Neuron (in vitro differentiated cells): ENCODE measurements around the gene NCLN.
"Not testable (repeated sequence)": the region's sequence is repeated elsewhere in the genome, so short reads cannot be mapped to it uniquely, and the experiment has no call there.

Experiments
- H2AFZ ChIP-seq: one replicate; pipeline ENCODE4 v1.6.1; 2013; ENCODE audit warnings: low read depth, mild to moderate bottlenecking, inconsistent platforms, low read length, moderate library complexity
- H3K27me3 ChIP-seq: one replicate; pipeline ENCODE4 v1.6.1; 2013; ENCODE audit warnings: low read length; ENCODE audit not compliant: insufficient read depth
- H3K36me3 ChIP-seq: one replicate; pipeline ENCODE4 v1.6.1; 2013; ENCODE audit warnings: low read length; ENCODE audit not compliant: insufficient read depth
- H3K4me1 ChIP-seq: one replicate; pipeline ENCODE4 v1.6.1; 2013; ENCODE audit warnings: low read length; ENCODE audit not compliant: insufficient read depth
- H3K4me3 ChIP-seq: 2 replicates; pipeline ENCODE4 v1.5.1; 2013; ENCODE audit warnings: mild to moderate bottlenecking, low read length, moderate library complexity
- H3K9me3 ChIP-seq: one replicate; pipeline ENCODE4 v1.6.1; 2013; ENCODE audit warnings: low read length

The NCLN gene

DNA sequence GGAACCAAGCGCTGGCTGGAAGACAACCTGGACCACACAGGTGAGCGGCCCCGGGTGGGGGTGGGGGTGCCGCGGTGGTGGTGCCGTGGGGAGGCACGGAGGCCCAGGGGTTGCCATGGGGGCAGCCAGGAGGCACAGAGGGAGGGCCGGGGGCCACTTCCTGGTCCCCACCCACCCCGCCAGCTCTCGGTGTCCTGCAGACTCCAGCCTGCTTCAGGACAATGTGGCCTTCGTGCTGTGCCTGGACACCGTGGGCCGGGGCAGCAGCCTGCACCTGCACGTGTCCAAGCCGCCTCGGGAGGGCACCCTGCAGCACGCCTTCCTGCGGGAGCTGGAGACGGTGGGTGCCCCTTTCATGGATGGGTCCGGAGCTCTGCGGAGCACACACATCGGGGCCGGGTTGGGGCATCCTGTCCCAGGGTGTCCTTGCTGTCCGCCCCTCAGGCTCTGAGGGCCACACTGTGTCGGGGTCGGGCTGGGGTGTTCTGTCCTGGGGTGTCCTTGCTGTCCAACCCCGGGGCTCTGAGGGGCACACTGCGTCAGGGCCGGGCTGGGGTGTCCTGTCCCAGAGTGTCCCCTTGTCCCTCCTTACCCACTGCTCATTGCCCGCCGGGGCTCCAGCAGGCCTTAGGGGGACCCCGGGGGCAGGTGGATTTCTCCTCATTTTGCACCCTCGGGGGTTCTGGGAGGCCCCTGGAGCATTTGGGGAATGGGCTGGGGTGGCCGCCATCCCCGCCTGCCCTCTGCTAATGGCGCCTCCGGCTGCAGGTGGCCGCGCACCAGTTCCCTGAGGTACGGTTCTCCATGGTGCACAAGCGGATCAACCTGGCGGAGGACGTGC is 18.3 kb downstream of the NCLN start:
- H3K36me3 ChIP-seq: peaks cover 35% of the 10 kb centered on the region
- H3K4me3 ChIP-seq: no peak overlapping the region
- no peaks in the 10 kb centered on the region for H3K27me3 ChIP-seq
- no peaks in the 10 kb centered on the region for H3K9me3 ChIP-seq
- H3K4me1 ChIP-seq: no peaks in the 10 kb centered on the region
- no peak overlapping the region for H2AFZ ChIP-seq

DNA sequence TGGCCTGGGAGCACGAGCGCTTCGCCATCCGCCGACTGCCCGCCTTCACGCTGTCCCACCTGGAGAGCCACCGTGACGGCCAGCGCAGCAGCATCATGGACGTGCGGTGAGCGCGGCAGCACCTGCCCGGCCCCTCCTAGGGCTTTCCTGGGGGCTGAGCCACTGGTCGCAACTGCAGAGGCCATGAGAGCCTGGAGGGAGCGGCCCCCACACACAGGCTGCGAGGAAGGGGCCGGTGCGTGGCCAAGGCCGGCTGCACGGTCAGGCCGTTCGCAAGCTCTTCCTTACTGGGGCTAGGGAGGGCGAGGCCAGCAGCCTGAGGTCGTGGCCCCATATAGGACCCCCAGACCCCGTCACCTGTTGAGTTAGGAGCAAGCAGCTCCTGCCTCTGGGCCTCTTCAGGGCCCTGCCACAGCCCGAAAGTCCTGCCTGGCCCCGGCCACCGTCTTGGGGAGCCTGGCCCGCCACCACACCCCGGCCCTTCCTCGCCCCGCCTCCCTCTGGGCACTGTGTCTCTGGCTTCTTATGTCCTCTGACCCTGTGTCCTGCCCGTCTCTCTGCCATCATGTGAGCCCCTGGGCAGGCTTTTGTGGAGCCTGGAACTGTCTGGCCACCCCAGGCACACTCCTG is 19.0 kb downstream of the NCLN start:
- Histone ChIP-seq H2AFZ (no peak overlapping the region), H3K4me3 (no peak overlapping the region), H3K4me1 (no peaks in the 10 kb centered on the region), H3K9me3 (no peaks in the 10 kb centered on the region), H3K27me3 (no peaks in the 10 kb centered on the region), H3K36me3 (peaks cover 35% of the 10 kb centered on the region)

DNA sequence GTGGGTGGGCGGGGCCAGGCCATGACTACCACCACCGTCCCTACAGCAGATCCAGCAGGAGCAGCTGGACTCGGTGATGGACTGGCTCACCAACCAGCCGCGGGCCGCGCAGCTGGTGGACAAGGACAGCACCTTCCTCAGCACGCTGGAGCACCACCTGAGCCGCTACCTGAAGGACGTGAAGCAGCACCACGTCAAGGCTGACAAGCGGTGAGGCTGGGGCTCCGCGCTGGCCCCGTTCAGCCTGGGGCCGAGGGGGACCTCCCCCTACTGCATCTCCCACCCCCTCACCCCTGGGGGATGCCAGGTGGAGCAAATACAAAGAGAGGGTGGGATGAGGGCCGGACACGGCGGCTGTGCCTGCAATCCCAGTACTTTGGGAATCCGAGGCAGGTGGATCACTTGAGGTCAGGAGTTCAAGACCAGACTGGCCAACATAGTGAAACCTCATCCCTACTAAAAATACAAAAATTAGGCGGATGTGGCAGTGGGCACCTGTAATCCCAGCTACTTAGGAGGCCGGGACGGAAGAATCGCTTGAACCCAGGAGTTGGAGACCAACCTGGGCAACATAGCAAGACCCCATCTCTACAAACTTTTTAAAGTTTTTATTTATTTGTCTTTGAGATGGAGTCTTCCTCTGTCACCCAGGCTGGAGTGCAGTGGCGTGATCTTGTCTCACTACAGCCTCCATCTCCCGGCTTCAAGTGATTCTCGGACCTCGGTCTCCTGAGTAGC is 20.7 kb downstream of the NCLN start:
- Histone ChIP-seq H3K36me3 (peaks cover 35% of the 10 kb centered on the region), H3K4me3 (no peak overlapping the region), H3K4me1 (no peaks in the 10 kb centered on the region), H2AFZ (no peak overlapping the region), H3K27me3 (no peaks in the 10 kb centered on the region), H3K9me3 (no peaks in the 10 kb centered on the region)

DNA sequence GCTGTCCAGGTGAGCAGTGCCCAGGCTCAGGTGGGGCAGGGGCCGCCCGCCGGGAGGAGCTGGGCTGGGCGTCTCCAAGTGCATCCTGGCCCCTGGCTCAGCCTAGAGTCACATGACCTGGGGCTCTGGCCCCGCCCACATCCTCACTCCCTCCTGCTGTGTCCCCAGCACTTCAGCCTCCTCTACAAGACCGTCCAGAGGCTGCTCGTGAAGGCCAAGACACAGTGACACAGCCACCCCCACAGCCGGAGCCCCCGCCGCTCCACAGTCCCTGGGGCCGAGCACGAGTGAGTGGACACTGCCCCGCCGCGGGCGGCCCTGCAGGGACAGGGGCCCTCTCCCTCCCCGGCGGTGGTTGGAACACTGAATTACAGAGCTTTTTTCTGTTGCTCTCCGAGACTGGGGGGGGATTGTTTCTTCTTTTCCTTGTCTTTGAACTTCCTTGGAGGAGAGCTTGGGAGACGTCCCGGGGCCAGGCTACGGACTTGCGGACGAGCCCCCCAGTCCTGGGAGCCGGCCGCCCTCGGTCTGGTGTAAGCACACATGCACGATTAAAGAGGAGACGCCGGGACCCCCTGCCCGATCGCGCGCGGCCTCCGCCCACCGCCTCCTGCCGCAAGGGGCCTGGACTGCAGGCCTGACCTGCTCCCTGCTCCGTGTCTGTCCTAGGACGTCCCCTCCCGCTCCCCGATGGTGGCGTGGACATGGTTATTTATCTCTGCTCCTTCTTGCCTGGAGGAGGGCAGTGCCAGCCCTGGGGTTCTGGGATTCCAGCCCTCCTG is 21.9 kb downstream of the NCLN start:
- Histone ChIP-seq H3K36me3 (peaks cover 25% of the 10 kb centered on the region), H3K27me3 (no peaks in the 10 kb centered on the region)

DNA sequence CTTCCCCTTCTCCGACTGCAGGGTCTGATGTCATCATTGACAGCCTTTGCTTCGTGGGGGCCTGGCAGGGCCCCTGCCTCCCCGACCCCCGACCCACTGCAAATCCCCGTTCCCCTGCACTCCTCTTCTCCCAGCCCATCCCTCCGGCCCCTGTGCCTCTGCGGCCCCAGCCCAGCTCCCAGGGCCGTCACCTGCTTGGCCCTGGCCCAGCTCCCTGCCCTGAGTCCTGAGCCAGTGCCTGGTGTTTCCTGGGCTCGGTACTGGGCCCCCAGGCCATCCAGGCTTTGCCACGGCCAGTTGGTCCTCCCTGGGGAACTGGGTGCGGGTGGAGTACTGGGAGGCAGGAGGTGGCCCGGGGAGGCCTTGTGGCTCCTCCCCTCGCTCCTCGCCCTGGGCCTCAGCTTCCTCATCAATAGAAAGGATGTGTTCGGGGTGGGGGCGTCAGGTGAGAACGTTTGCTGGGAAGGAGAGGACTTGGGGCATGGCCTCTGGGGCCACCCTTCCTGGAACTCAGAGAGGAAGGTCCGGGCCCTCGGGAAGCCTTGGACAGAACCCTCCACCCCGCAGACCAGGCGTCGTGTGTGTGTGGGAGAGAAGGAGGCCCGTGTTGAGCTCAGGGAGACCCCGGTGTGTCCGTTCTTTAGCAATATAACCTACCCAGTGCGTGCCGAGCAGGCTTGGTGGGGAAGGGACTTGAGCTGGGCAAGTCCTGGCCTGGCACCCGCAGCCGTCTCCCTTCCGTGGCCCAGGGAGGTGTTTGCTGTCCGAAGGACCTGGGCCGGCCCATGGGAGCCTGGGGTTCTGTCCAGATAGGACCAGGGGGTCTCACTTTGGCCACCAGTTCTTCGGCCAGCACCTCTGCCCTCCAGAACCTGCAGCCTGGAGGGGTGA is 22.8 kb downstream of the NCLN start:
- no peaks in the 10 kb centered on the region for H3K27me3 ChIP-seq
- H3K36me3 ChIP-seq: peaks cover 23% of the 10 kb centered on the region
- no peaks in the 10 kb centered on the region for H3K4me1 ChIP-seq
- H3K4me3 ChIP-seq: no peak overlapping the region
- no peaks in the 10 kb centered on the region for H3K9me3 ChIP-seq
- H2AFZ ChIP-seq: no peak overlapping the region

More for the DNA sequence above, 21.9 kb downstream of the NCLN start:
- Histone ChIP-seq H3K9me3 (no peaks in the 10 kb centered on the region), H3K4me1 (no peaks in the 10 kb centered on the region), H3K4me3 (no peak overlapping the region), H2AFZ (no peak overlapping the region)

DNA sequence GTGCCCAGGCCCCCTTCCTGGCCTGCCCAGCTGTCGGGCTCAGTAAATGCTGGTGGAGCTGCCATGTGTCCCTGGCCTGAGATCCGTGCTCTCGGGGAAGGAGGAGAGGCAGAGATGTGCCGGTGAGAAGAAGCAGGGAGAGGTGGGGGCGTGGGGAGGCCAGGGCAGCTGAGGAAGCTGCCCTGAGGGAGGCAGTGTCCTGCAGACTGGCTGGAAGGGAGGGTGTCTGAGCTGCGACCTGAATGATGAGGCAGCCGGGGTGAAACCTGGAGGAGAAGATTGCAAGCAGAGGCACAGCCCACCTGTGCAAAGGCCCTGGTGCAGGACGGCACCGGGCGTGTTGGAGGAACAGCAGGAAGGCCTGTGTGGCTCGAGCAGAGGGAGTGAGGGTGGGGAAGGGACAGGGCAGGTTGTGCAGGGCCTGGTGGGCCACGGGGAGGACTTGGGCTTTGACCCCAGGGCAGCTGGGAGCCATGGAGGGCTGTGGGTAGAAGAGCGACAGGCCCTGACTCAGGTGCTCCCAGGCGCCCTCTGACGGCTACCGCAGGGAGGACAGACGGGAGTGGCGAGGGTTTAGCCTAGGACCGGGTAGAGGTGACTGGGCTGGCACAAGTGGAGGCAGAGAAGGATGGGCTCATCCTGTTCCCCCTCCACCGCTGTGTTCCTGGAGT is 24.8 kb downstream of the NCLN start:
- no peak overlapping the region for H3K4me3 ChIP-seq
- no peaks in the 10 kb centered on the region for H3K4me1 ChIP-seq
- H3K36me3 ChIP-seq: peaks cover 9% of the 10 kb centered on the region
- H3K27me3 ChIP-seq: no peaks in the 10 kb centered on the region
- no peak overlapping the region for H2AFZ ChIP-seq
- no peaks in the 10 kb centered on the region for H3K9me3 ChIP-seq

DNA sequence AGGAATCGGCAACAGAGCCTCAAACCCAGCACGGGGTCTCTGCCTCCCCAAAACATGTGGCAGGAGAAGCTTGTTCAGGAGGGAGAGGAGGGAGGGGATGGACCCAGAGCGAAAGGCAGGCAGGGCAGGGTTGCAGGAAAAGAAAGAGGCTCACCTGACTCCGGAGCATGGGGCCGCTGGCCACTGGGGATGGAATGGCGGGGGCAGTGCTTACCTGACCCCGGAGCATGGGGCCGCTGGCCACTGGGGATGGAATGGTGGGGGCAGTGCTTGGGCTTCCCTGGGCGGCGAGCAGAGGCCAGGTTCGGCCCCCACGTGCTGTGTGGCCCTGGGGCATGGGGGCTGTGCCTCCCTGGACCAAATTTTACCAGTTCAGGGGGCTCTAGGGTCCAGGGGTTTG is 25.5 kb downstream of the NCLN start:
- Histone ChIP-seq H3K27me3 (no peaks in the 10 kb centered on the region), H2AFZ (no peak overlapping the region), H3K4me1 (no peaks in the 10 kb centered on the region), H3K4me3 (no peak overlapping the region), H3K9me3 (no peaks in the 10 kb centered on the region), H3K36me3 (peaks cover 9% of the 10 kb centered on the region)

DNA sequence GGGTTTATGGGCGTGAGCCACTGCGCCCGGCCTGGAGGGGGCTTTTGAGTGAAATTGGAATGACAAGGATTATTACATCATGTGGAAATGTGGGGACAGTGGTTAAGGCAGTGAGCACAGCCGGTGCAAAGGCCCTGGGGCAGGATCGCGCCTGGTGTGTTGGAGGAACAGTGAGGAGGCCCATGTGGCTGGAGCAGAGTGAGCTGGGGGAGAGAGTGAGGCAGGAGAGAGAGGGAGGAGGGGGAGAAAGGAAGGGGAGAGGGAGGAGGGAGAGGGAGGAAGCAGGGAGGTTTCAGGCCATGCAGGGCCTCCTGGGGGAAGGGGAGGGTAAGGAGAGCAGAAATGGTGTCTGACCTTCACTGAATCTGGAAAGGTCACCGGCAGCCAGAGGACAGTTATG is 27.4 kb downstream of the NCLN start:
- Histone ChIP-seq H3K27me3 (no peaks in the 10 kb centered on the region), H3K36me3 (peaks cover under 1% of the 10 kb centered on the region), H3K4me3 (no peak overlapping the region), H2AFZ (no peak overlapping the region), H3K9me3 (no peaks in the 10 kb centered on the region), H3K4me1 (no peaks in the 10 kb centered on the region)

DNA sequence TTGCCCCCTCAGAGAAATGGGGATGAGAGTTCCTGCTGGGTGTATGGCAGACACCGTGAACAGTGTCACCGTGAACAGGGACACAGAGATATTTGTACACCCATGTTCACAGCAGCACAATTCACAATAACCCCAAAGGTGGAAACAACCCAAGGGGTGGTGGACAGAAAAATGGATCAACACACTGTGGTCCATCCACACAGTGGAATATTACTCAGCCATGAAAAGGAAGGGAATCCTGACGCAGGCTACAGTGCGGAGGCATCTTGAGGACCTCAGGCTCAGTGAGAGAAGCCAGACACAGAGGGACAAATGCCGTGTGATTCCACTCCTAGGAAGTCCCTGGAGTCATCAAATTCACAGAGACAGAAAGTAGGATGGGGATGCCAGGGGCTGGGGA is 31.1 kb downstream of the NCLN start:
- H3K4me3 ChIP-seq: no peak overlapping the region
- no peak overlapping the region for H2AFZ ChIP-seq
- no peaks in the 10 kb centered on the region for H3K36me3 ChIP-seq
- H3K9me3 ChIP-seq: no peaks in the 10 kb centered on the region
- H3K27me3 ChIP-seq: no peaks in the 10 kb centered on the region
- no peaks in the 10 kb centered on the region for H3K4me1 ChIP-seq

DNA sequence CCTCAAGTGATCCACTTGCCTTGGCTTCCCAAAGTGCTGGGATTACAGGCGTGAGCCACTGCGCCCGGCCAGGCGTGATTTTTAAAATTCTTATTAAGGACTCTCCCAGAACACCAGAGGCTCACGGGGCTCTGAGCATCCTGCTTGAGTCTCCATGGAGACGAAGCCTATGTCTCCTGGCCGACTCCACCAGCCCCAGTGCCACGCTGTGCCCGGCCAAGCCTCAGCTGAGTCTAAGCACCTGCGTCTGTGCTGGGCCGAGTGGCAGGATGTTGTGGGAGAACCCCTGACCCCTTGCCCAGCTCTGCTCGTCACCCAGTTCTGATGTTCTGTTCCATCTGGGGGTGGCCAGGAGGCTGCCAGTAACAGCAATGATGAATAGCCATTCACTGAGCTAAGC is 34.8 kb downstream of the NCLN start:
- Histone ChIP-seq H3K4me3 (no peak overlapping the region), H3K27me3 (no peaks in the 10 kb centered on the region), H3K36me3 (no peaks in the 10 kb centered on the region), H2AFZ (no peak overlapping the region), H3K4me1 (no peaks in the 10 kb centered on the region), H3K9me3 (no peaks in the 10 kb centered on the region)

DNA sequence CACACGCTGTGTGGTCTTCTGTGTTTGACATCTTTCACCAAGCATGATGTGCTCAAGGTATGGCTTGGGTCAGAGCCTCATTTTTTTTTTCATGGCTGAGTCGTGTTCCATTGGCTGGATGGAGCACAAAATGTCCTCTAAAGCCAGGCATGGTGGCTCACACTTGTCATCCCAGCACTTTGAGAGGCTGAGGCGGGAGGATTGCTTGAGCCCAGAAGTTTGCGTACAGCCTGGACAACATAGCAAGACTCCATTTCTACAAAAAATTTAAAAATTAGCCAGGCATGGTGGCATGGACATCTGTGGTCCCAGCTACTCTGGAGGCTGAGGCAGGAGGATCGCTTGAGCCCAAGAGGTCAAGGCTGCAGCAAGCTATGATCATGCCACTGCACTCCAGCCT is 35.8 kb downstream of the NCLN start:
- not testable (repeated sequence) for H3K27me3 ChIP-seq, H3K4me1 ChIP-seq, H2AFZ ChIP-seq, H3K9me3 ChIP-seq, H3K36me3 ChIP-seq, H3K4me3 ChIP-seq

DNA sequence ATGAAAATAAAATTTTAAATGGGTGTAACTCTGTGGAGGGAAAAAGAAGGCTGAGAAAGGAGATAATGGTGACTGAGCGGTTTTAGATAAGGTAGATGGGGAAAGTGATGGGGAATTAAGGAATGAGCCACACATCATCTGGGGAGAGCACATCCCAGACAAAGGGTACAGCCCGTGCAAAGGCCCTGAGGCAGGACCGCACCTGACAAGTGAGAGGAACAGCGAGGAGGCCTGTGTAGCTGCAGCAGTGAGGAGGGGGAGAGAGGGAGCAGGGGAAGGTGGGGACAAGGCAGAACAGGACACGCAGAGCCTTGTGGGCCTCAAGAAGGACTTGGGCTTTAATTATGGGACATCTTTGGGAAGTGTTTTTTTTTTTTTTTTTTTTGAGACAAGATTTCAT is 37.0 kb downstream of the NCLN start:
- H3K27me3 ChIP-seq: no peaks in the 10 kb centered on the region
- H3K4me1 ChIP-seq: peaks cover 4% of the 10 kb centered on the region
- no peaks in the 10 kb centered on the region for H3K9me3 ChIP-seq
- no peak overlapping the region for H2AFZ ChIP-seq
- H3K4me3 ChIP-seq: no peak overlapping the region
- no peaks in the 10 kb centered on the region for H3K36me3 ChIP-seq
